Caco-2 (cell line): ENCODE data around the gene ST3GAL3. TPM values are rescaled to one million over a fixed set of nuclear protein-coding genes. Genes with fewer than 3 reads are reported as not detected.
A peak's percentile ranks its signal among the peaks of the same experiment; 100 is the strongest.

Experiments used
- BruUV-seq: library from RNA; stranded (reverse); fragments of 400-500 nt; replicated peaks from 2 replicates; lab custom pipeline; 2021; lab: Mats Ljungman, UMichigan
- CTCF ChIA-PET: fragments of 300-600 bp; sonication (Branson Sonifier 250); formaldehyde crosslinking; loops from one replicate; lab custom pipeline; 2022; ENCODE audit warnings: antibody characterized with exemption; lab: Charles Lee
- POLR2A ChIA-PET: fragments of 300-600 bp; sonication (Branson Sonifier 250); formaldehyde crosslinking; loops from one replicate; lab custom pipeline; 2022; ENCODE audit warnings: antibody characterized with exemption; lab: Charles Lee
- DNase-seq, 2 experiments: peaks; one replicate each; pipeline versions ENCODE4 v3.0.0 to v3.0.0-alpha.2; 2020 to 2022
- H3K27me3 ChIP-seq: replicated peaks from 2 replicates; pipeline ENCODE4 v1.6.0; 2011; ENCODE audit warnings: low read length; ENCODE audit not compliant: control insufficient read depth, insufficient read depth
- H3K36me3 ChIP-seq: 2 replicates; pipeline ENCODE4 v1.5.1; 2011; ENCODE audit warnings: low read length; ENCODE audit not compliant: control insufficient read depth, insufficient read depth
- H3K4me1 ChIP-seq: fragments of 250-450 bp; sonication (Bioruptor Pico); 2 replicates; pipeline ENCODE4 v1.5.1; 2020; ENCODE audit warnings: mild to moderate bottlenecking
- H3K4me3 ChIP-seq: 2 replicates; pipeline ENCODE4 v1.5.1; 2011; ENCODE audit warnings: low read depth, mild to moderate bottlenecking, control low read depth, low read length
- H3K9me3 ChIP-seq: fragments of 250-450 bp; sonication (Bioruptor Pico); 2 replicates; pipeline ENCODE4 v1.5.1; 2020; ENCODE audit warnings: mild to moderate bottlenecking, moderate library complexity
- H3K27ac Mint-ChIP-seq: one replicate; pipeline ENCODE4 v1.8.0; 2022; ENCODE audit warnings: mixed read lengths; ENCODE audit not compliant: unreplicated experiment
- H3K27me3 Mint-ChIP-seq: one replicate; pipeline ENCODE4 v1.8.0; 2022; ENCODE audit warnings: mixed read lengths; ENCODE audit not compliant: insufficient read depth, unreplicated experiment
- H3K36me3 Mint-ChIP-seq: one replicate; pipeline ENCODE4 v1.8.0; 2022; ENCODE audit warnings: mild to moderate bottlenecking, mixed read lengths; ENCODE audit not compliant: insufficient read depth, unreplicated experiment
- H3K4me1 Mint-ChIP-seq: one replicate; pipeline ENCODE4 v1.8.0; 2022; ENCODE audit warnings: low read depth, mixed read lengths; ENCODE audit not compliant: unreplicated experiment
- H3K4me3 Mint-ChIP-seq: one replicate; pipeline ENCODE4 v1.8.0; 2022; ENCODE audit warnings: mild to moderate bottlenecking, moderate library complexity, mixed read lengths; ENCODE audit not compliant: unreplicated experiment
- H3K9me3 Mint-ChIP-seq: one replicate; pipeline ENCODE4 v1.8.0; 2022; ENCODE audit warnings: mixed read lengths; ENCODE audit not compliant: unreplicated experiment
- intact Hi-C: fragments of 100-400 bp; cut with micrococcal nuclease; formaldehyde crosslinking; loops from one replicate; pipeline ENCODE4 v1.10.0; 2022; ENCODE audit not compliant: unreplicated experiment
- total RNA-seq: library from RNA; stranded (reverse); gene quantifications from 2 replicates; pipeline ENCODE4 v1.2.3, GENCODE V29; 2022
- TF ChIP-seq, protein P1 (sequence below), 2 experiments: fragments of 200-600 bp in 1 of 2; IDR thresholded peaks; 1 replicate in 1 of 2; 2 replicates in 1 of 2; pipeline versions ENCODE4 v1.5.1 to v1.8.0; 2011 to 2022; ENCODE audit warnings: antibody characterized with exemption in 1 of 2, control low read depth in 1 of 2, inconsistent platforms in 1 of 2, low read depth in 1 of 2, low read length in 1 of 2, mild to moderate bottlenecking in 1 of 2, moderate library complexity in 1 of 2; ENCODE audit not compliant: insufficient read depth in 1 of 2, severe bottlenecking in 1 of 2, unreplicated experiment in 1 of 2

Gene ST3GAL3
- total RNA-seq, 1 experiment from 2014 or later: 5.6 TPM

DNA sequence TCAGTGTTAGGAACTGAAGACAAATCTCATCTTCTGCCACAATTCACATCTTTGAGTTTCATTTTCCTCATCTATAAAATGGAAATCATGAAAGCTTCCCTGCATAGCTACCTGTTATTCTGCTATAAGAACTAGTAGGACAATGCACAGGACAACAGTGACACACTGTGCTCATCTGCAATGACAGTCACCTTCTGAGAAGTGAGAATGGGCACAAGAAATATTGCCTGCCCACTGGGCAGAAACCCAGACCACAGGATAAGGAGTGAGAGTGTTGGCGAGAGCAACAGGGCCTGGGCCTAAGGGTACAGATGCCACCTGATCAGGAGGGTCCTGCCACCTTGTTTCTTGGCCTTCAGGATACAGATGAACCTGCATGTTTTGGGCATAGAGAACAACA is 203.0 kb downstream of the ST3GAL3 start:
- Mint-ChIP-seq H3K27me3 (peaks cover 14% of the 10 kb centered on the region), H3K9me3 (no peaks in the 10 kb centered on the region), H3K36me3 (no peaks in the 10 kb centered on the region), H3K4me1 (peaks cover 11% of the 10 kb centered on the region), H3K4me3 (no peak overlapping the region), H3K27ac (no peak overlapping the region)
- DNase-seq: no peak
- intact Hi-C loops: no loop called here
- Histone ChIP-seq H3K27me3 (no peaks in the 10 kb centered on the region), H3K4me3 (no peak overlapping the region), H3K36me3 (no peaks in the 10 kb centered on the region), H3K4me1 (no peaks in the 10 kb centered on the region), H3K9me3 (no peaks in the 10 kb centered on the region)
- CTCF ChIA-PET: interaction anchor here (0.7 kb wide), 1 partner anchor 147 kb away, joined by 4 read pairs; no protein-coding TSS in a partner anchor
- BruUV-seq: no TSS peak
- POLR2A ChIA-PET: no interaction called here
- TF ChIP-seq, protein P1, sequence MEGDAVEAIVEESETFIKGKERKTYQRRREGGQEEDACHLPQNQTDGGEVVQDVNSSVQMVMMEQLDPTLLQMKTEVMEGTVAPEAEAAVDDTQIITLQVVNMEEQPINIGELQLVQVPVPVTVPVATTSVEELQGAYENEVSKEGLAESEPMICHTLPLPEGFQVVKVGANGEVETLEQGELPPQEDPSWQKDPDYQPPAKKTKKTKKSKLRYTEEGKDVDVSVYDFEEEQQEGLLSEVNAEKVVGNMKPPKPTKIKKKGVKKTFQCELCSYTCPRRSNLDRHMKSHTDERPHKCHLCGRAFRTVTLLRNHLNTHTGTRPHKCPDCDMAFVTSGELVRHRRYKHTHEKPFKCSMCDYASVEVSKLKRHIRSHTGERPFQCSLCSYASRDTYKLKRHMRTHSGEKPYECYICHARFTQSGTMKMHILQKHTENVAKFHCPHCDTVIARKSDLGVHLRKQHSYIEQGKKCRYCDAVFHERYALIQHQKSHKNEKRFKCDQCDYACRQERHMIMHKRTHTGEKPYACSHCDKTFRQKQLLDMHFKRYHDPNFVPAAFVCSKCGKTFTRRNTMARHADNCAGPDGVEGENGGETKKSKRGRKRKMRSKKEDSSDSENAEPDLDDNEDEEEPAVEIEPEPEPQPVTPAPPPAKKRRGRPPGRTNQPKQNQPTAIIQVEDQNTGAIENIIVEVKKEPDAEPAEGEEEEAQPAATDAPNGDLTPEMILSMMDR (IDR thresholded peaks at IDR 0.05; ENCODE audit: insufficient read depth in 1 of 2, low read depth in 1 of 2, low read length in 1 of 2, severe bottlenecking in 1 of 2, unreplicated experiment in 1 of 2): no peak

DNA sequence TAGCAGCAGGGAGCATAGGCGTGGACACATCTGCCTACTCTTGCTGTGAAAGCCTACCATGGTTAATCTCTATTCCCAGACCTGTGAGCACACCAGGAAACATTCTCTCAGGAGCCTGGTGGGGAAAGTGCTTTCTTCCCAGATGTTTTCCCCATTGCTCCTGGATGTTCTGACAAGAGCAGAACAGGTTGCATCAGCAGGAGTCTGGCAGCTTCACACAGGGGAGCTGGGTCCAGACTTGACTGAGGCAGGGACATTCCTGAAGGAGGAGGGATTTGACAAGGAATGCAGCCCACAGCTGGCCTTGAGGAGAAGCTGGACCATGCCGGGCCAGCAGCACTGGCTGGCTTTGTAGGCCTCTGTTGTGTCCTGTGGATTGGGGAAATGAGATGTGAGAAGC is 205.3 kb downstream of the ST3GAL3 start:
- DNase-seq: peak in 1 of 2 experiments; percentile 31
- Histone ChIP-seq H3K4me3 (no peak overlapping the region), H3K4me1 (no peaks in the 10 kb centered on the region), H3K36me3 (no peaks in the 10 kb centered on the region), H3K9me3 (no peaks in the 10 kb centered on the region), H3K27me3 (no peaks in the 10 kb centered on the region)
- Mint-ChIP-seq H3K4me3 (no peak overlapping the region), H3K4me1 (peaks cover 11% of the 10 kb centered on the region), H3K36me3 (no peaks in the 10 kb centered on the region), H3K27me3 (peaks cover 6% of the 10 kb centered on the region), H3K9me3 (no peaks in the 10 kb centered on the region), H3K27ac (peak overlapping the region; percentile 12)
- CTCF ChIA-PET: interaction anchor here (1.0 to 2.2 kb wide), 3 partner anchors 18 to 149 kb away, joined by 3 to 9 read pairs (median 6); no protein-coding TSS in a partner anchor
- no TSS peak for BruUV-seq
- POLR2A ChIA-PET: no interaction called here
- TF ChIP-seq, protein P1 (IDR thresholded peaks at IDR 0.05; ENCODE audit: insufficient read depth in 1 of 2, low read depth in 1 of 2, low read length in 1 of 2, severe bottlenecking in 1 of 2, unreplicated experiment in 1 of 2): no peak
- intact Hi-C loops: no loop called here

DNA sequence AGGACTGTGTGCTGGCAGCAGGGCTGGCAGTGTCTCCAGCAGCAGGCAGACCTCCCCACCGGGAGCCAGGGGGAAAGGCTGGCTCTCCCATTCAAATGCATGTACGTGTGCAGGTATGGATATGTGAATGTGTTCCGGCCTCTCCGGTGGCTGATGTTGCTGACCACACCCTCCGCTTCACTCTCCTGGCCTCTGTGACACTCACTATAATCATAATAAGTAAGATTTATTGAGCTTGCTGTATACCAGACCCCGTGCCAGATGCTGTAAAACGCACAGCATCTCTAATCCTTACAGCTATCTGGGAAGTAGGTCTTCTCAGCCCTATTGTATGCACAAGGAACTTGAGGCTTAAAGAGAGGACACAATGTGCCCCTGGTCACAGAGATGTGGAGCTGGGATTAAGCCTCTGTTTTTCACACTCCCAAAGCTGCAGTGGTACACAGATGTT is 205.7 kb downstream of the ST3GAL3 start:
- BruUV-seq: no TSS peak
- no peaks in the 10 kb centered on the region for H3K4me1 ChIP-seq
- DNase-seq: no peak
- Mint-ChIP-seq H3K9me3 (no peaks in the 10 kb centered on the region), H3K4me3 (no peak overlapping the region), H3K27ac (peak overlapping the region; percentile 12), H3K4me1 (peaks cover 11% of the 10 kb centered on the region), H3K27me3 (peaks cover 1% of the 10 kb centered on the region), H3K36me3 (no peaks in the 10 kb centered on the region)
- ChIA-PET POLR2A (no interaction called here), CTCF (interaction anchor here (1.0 to 3.1 kb wide), 5 partner anchors 17 to 150 kb away, joined by 3 to 9 read pairs (median 6); no protein-coding TSS in a partner anchor)
- no peak overlapping the region for H3K4me3 ChIP-seq
- TF ChIP-seq, protein P1 (IDR thresholded peaks at IDR 0.05; ENCODE audit: insufficient read depth in 1 of 2, low read depth in 1 of 2, low read length in 1 of 2, severe bottlenecking in 1 of 2, unreplicated experiment in 1 of 2): no peak
- H3K27me3 ChIP-seq: no peaks in the 10 kb centered on the region
- no peaks in the 10 kb centered on the region for H3K9me3 ChIP-seq
- H3K36me3 ChIP-seq: no peaks in the 10 kb centered on the region
- intact Hi-C loops: no loop called here
